Stimulated activated CD4-positive, alpha-beta T cell treated with anti-CD3 and anti-CD28 coated beads, Interleukin-1b, Interleukin-23, amount 100 ng/mL, for 48 hours (primary cell): ENCODE measurements around the gene HDAC4.

Source experiments
- DNase-seq: peaks from one replicate; pipeline ENCODE4 v3.0.0-alpha.2; 2020

HDAC4 gene

GRCh38 chr2:239321596-239322415 is 79.0 kb downstream of the HDAC4 start:
- DNase-seq, result peak; percentile 77

DNA sequence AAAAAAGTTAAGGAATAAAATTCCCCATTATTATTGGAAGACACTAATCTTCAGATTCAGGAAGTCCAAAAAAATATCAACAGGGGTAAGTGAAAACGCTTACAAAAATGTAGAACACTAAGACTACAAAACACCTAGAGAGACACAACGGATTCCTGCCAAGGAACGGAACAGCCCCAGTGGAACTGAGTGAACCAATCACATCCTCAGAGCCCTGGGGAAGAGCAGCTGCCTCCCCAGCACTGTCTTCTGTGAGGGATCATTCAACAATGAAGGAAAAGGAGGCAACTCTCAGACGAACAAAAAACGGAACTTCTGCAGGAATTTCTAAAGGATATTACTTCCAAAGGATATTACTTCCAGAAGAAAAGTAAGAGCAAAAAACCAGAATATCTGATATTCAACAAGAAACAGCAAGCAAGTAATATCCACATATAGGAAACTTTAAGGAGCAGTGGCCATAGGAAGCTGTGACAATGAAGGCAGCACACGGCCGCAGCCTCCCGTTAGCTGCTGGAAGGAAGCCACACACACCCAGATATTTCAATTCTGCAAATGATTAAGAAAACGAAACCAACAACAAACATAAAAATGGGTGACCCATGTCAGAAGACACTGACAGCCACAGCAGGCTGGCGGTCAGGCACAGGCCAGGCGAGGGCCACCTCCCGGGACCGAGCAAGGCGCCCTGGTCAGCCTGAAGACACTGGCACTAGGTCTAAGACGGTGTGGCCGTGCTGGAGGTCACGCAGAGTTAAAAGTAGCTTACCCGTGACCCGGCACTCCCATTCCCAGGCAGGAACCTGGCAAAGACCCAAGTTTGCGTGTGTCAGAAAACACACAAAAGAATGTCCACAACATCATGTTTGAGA is 81.8 kb downstream of the HDAC4 start:
- no peak for DNase-seq

GRCh38 chr2:239318151-239318611 is 82.6 kb downstream of the HDAC4 start:
- DNase-seq, result no peak

- no peak for DNase-seq
Observed at GRCh38 chr2:239316562-239317465, 84.0 kb downstream of the HDAC4 start.

- DNase-seq, result no peak
Observed at GRCh38 chr2:239315308-239315707, 85.5 kb downstream of the HDAC4 start.

- DNase-seq, result no peak
Observed at GRCh38 chr2:239313776-239314175, 87.0 kb downstream of the HDAC4 start.

GRCh38 chr2:239312741-239313667 is 87.8 kb downstream of the HDAC4 start:
- no peak for DNase-seq

DNA sequence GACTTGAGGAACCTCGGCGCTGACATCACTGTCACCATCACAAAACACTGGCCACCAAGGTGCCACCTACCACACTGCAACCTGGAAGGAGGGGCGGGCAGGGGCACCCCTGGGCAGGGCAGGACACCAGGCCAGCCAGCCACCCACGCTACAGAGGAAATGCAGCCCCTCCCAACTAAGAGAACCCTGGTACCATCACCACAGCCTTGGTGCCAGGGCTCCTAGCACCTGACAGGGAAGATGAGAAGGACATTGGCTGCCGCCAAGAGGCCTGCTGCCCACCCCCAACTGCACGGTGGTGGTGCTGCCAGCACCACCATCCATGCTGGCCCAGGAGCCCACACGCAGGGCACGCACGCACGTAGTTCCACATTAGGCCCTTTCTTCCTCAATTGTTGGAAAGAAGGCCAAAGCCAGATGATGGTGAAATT is 88.7 kb downstream of the HDAC4 start:
- DNase-seq, result no peak

GRCh38 chr2:239311132-239312040 is 89.4 kb downstream of the HDAC4 start:
- no peak for DNase-seq

- DNase-seq, result no peak
Observed at GRCh38 chr2:239310401-239311061, 90.3 kb downstream of the HDAC4 start.

DNA sequence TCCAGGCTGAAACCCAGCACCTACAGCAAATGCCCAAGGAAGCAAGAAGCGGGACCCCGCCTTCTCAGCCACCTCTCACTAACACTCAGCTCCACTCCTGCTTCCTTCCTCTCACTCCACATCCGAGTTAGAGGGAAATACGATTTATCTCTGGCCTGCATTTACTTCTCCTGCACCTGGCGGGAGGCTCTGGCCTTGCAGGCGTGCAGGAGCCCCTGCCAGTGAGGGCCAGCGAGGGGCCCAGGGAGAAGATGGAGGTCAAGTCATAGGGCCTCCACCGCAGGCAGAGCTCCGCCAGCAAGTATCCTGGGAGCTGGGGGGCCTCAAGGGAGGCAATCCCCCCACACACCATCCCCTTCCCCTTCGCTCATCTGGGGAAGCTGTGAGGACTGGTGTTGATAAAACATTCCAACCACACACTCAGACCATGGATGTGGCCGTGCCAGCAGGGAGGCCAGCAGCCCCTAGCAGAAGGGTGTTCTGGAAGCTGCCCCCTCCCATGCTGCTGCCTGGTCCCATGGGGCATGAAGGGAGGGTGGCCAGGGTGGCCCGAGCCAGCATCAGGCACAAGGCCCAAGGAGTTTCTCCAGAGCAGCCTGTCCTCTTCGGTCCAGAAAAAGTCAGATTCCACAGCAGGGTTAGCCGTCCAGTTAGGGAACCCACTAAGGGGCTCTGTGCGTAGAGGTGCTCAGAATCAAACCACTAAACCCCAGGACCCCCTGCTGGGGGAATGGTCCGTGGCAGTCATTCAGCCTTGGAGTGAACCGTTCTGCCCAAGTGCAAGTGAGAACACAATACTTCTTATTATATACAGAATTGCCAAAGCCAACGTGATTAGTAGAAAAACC is 91.2 kb downstream of the HDAC4 start:
- no peak for DNase-seq

DNA sequence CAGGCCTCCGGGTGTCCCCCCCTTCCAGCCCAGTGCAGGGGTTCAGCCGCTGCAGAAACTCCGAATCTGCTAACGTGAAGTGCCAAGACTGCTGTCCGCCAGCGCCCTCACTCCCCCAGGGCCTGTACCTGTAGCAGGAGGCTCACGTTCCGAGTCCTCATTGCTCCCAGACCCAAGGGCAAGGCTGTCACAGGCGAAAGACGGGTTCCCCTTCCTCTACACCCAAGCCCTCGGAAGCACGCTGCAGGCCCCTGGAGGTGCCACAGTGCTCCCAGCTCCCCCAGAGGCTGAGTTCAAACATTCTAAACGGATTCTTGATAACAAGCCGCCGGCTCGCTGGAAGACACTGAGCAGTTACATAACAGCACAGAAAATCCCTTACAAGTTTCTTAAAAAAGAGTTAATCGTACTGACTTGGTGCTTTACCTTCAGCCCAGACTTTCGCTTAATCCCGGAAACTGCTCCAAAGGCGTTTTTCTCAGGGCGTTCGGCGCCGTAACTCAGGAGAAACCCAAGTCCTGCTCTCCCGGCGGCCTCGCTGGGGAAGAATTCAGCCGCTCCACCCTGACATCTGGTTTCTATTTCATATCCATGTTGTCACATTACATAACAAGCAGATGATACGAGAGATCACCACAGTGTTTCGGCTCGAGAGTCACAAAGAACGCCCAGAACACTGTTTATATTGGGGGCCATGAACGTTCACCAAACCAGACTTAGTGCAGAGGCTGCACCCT is 92.0 kb downstream of the HDAC4 start:
- no peak for DNase-seq

GRCh38 chr2:239307921-239308613 is 92.8 kb downstream of the HDAC4 start:
- no peak for DNase-seq

DNA sequence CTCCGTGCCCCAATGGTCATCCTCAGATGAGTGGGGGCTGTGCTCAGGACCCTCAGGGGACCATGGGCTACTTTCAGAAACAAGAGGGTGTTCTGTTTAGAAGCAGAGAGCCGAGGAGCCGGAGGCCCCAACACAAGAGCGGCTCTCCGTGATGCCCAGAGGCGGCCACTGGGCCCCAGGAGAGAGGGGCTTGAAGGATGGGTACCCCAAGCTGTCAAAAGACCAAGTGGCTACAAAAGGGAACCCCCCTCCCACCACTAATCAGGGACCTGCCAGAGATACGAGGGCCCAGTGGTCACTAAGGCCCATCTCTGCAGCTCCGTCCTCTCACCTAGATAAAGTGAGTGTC is 93.6 kb downstream of the HDAC4 start:
- DNase-seq, result no peak

DNA sequence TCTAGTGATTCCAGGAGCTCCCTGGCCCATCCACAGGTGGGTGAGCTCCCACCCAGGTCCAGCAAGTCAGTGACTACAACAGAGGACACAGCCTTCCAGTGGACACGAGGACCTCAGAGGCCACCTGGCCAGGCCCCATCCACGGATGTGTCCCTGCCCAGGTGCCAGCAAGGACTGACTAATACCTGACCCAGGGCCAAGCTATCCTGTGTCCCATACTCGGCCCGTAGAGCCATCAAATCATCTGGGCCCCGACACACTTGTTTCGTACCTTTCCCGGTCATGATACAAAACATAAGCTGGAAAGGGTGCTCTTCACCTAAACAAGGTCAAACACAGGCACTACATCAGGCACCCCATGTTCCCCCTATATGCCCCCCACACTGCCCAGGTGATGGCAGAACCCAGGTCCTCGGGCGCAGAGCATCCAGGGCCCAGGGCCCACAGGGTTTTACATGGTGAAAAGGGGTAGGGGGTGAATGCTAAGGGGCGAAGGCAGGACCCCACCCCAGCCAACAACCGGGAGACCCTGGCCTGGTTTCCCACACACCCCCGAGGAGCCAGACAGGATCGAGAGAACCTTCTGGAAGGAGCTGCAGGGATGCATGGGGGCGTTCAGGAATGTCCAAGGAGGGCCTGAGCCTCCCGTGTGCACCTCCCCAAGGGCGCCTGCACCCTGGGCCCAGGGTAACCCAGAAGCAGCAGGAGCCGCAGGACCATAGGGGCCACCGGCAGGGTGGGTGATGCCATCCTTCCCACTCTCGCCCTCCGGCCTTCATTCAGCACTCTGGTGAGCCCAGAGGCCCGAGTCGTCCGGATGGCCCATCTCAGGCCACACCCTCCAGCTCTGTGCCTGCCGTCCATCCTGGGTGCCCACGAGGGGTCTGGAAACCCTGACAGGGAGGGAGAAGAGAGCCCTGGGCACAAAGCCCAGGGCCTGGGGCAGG is 94.3 kb downstream of the HDAC4 start:
- DNase-seq, result no peak

- DNase-seq, result no peak
Observed at GRCh38 chr2:239305771-239306170, 95.0 kb downstream of the HDAC4 start.

DNA sequence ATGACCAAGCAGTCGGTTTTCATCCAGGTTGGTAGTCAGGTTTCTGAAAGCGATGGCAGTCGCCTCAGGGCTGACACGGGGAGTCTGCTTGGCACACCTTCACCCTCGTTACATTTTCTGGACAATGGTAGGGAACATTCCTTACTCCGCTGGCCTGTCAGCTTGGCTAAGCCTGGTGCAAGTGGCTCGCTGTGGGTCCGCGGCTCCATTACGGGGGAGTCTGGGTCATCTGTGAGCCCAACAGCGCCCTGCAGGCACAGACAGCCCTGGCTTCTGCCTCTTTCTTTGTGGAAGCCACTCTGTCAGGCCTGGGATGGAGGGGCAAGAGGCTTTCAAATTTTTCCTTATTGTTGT is 95.6 kb downstream of the HDAC4 start:
- DNase-seq, result no peak
